GM12872 (cell line): ENCODE measurements around the gene PITPNC1.

Experiments
- TF ChIP-seq, protein P1 (sequence below): IDR thresholded peaks from 3 replicates; pipeline ENCODE4 v1.5.1; 2011; ENCODE audit warnings: low read depth, mild to moderate bottlenecking, low read length, moderate library complexity; ENCODE audit not compliant: insufficient read depth

The PITPNC1 gene

DNA sequence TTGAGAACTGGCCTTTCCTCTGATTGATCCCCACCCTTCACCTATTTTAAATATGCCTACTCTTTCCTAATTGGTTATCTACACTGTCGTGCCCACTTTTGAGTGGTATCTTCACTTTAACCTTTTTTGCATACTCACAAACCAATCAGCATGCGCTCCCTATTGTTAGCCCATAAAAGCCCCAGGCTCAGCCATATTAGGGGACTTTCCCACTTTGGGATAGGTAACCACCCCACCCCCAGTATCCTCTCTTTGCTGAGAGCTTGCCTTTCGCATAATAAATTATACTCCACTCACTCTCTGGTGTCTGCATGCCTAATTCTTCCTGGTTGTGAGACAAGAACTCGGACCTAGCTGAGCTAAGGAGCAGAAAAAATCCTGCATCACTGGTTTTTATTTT, 281.2 kb downstream of the PITPNC1 start:
- TF ChIP-seq, protein P1, sequence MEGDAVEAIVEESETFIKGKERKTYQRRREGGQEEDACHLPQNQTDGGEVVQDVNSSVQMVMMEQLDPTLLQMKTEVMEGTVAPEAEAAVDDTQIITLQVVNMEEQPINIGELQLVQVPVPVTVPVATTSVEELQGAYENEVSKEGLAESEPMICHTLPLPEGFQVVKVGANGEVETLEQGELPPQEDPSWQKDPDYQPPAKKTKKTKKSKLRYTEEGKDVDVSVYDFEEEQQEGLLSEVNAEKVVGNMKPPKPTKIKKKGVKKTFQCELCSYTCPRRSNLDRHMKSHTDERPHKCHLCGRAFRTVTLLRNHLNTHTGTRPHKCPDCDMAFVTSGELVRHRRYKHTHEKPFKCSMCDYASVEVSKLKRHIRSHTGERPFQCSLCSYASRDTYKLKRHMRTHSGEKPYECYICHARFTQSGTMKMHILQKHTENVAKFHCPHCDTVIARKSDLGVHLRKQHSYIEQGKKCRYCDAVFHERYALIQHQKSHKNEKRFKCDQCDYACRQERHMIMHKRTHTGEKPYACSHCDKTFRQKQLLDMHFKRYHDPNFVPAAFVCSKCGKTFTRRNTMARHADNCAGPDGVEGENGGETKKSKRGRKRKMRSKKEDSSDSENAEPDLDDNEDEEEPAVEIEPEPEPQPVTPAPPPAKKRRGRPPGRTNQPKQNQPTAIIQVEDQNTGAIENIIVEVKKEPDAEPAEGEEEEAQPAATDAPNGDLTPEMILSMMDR: no peak

DNA sequence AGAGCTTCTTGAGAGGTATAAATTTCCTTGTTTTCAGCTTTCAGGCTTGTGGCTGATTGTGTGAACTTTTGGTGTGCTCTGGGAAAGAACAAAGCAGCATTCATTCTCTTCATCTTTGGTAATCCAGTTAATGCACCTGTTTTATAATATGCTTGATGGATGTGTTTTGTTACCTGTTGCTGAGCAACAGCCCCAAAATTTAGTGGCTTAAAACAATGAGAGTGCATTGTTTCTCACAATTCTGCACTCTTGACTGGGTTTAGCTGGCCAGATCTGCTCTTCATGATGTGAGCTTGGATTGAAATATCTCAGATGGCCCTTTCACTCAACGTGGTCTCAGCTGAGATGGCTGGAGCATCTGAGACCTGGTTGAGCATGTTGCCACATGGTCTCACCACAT, 281.9 kb downstream of the PITPNC1 start:
- TF ChIP-seq, protein P1: no peak

DNA sequence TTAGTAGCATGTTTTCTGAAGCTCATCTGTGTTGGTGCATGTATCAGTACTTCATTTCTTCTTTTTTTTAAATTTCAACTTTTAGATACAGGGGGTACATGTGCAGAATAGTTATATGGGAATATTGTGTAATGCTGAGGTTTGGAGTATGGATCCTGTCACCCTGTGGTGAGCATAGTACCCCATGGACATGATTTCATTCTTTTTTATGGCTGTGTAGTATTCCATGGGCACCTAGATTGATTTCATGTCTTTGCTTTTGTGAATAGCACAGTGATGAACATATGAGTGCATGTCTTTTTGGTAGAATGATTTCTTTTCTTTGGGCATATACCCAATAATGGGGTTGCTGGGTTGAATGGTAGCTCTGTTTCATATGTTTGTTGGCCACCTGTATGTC, 285.6 kb downstream of the PITPNC1 start:
- TF ChIP-seq, protein P1: no peak

DNA sequence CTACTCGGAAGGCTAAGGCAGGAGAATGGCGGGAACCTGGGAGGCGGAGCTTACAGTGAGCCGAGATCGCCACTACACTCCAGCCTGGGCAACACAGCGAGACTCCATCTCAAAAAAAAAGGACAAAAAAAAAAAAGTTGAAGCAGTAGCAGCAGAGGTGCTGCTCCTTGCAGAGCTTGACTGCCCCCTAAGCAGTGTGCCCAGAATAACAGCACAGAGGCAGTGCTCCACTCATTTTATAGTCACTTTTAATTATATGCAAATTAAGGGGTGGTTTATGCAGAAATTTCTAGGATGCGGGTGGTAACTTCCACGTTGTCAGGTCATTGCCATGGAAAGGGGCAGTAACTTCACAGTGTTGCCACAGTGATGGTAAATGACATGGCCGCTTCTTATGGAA, 286.4 kb downstream of the PITPNC1 start:
- TF ChIP-seq, protein P1: no peak

DNA sequence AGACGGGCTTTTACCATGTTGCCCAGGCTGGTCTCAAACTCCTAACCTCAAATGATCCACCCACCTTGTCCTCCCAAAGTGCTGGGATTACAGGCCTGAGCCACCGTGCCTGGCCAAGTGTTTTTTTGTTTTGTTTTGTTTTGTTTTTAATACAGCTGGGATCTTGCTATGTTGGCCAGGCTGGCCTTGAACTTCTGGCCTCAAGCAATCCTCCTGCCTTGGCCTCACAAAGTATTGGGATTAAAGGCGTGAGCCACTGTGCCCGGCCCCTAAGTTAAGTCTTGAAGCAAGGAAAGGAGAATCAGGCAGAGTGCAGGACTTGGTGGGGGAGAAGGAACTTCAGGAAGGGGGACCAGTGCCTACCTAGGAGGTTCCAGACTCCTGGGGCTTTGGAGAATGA, 288.9 kb downstream of the PITPNC1 start:
- TF ChIP-seq, protein P1: no peak

DNA sequence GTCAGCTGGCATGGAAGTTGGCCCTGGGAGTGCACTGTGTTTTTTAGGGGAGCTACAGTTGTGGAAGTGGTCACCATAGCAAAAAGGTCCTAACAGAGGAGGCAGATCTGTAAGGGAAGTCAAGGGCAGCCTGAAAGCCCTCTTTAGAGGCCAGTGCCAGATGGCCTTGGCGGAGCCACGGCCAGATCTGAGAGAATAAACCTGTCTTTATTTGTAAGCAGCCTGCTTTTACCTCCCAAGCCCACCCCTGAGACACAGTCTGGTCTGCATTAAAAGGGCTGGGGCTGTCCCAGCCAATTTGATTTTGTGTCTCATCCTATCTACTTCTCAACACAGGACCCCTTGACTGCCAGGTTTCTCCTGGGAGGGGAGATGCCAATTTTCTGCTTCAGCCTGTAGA, 289.6 kb downstream of the PITPNC1 start:
- TF ChIP-seq, protein P1: no peak

DNA sequence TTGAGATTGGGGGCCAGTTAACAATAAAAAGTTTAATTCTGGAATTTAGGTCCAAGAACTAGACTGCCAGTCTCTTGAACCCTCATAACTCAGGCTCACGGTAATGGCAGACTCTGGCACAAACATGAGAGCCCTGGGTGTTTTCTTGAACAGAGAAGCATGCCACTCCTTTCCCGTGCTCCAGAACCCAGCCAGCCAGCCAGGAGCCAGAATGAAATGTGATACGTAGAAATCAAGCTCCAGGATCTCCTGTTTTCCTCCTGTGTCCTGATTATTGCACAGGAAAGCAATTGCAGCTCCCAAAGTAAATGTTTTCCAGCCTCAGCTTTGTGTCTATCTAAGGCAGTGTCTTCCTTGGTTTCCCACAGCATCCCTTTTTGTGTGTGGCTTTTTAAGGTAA, 294.4 kb downstream of the PITPNC1 start:
- TF ChIP-seq, protein P1: no peak
